Thyroid gland (tissue), 4 donors: ENCODE measurements around the gene SND1.

Experiments
- CTCF ChIP-seq, 6 experiments: fragments of 200-600 bp in 3 of 6; fragments of 450-650 bp in 3 of 6; sonication (generic) in 3 of 6; IDR thresholded peaks; one replicate each; pipeline ENCODE4 v1.5.1; 2016 to 2019; ENCODE audit warnings: antibody characterized with exemption in 6 of 6, mild to moderate bottlenecking in 2 of 6, inconsistent platforms in 1 of 6, moderate library complexity in 1 of 6
- POLR2A ChIP-seq, 2 donors: fragments of 450-650 bp; IDR thresholded peaks; one replicate each; pipeline ENCODE4 v1.6.1; 2017; ENCODE audit warnings: antibody characterized with exemption in 2 of 2, mild to moderate bottlenecking in 2 of 2, moderate library complexity in 1 of 2

GRCh38 chr7:127922656-127923055 lies 270.7 kb downstream of the SND1 start:
- TF ChIP-seq CTCF (IDR thresholded peaks at IDR 0.05) (no peak), POLR2A (IDR thresholded peaks at IDR 0.05) (no peak)
